ENCODE data around the gene SIPA1L2.

The SIPA1L2 gene

DNA sequence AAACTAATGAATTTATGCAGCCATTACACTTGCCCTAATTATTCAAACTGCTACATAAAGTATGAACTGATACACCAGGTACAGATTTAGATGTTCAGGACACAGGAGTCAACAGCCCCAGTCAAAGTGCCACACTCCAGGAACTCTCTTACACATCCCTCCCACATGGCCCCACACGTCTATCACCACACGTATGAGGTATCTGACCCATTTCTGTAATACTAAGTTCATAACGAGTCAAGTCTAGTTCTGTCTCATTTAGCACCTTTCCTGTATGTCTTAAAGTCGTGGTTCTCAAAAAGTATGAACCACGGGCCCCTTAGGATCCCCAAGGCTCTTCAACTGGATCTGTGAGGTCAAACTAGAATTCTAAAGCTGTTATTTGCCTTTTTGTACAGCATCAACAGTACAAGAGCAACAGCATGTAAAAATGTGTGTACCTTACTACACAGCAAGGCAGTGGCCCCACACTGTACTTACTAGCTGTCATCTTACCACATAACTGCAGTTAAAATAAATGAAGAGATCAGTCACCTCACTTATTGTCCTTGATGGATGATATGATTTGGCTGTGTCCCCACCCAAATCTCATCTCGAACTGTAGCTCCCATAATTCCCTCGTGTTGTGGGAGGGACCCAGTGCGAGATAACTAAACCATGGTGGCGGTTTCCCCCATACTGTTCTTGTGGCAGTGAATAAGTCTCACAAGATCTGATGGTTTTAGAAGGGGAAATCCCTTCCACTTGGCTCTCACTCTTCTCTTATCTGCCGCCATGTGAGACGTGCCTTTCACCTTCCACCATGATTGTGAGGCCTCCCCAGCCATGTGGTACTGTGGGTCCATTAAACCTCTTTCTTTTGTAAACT lies 42.6 kb downstream of the SIPA1L2 start:
- DNase-seq = no peak

DNA sequence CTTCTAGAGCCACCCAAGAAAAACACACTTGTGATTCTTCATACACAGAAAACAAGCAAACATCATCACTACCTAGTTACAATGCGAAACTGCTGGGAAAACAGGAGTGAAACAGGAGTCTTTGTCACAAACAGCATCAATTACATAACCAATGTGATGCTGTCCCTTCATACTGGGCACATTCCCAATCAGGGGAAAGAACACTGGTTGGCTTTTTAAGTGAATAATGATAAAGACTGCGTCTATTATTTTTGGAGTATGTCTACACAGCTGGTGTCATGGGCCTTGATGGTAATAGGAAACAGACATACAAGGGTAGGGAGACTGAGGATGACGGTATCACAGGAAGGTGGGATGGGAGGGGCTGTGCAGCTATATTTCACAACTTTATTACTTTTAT lies 43.3 kb downstream of the SIPA1L2 start:
- no peak for DNase-seq

DNA sequence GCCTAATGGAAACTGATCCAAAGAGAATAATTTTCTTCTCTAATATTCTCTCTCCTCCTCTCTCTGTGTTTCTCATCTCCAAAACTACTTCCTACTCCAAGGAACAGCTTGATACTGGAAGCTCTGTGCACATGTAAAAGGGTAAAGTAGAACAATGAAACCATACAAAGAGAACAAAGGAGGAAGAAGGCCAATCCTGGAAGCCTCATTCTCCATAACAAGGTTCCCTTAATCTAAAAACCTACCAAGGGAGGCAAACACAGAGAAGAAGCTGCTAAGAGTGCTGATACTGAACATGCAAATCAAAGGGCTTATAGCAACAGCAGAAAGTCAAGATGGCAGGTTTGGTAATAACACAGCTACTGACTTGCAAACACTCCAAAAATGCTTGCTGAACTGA lies 44.4 kb downstream of the SIPA1L2 start:
- no peak for DNase-seq

DNA sequence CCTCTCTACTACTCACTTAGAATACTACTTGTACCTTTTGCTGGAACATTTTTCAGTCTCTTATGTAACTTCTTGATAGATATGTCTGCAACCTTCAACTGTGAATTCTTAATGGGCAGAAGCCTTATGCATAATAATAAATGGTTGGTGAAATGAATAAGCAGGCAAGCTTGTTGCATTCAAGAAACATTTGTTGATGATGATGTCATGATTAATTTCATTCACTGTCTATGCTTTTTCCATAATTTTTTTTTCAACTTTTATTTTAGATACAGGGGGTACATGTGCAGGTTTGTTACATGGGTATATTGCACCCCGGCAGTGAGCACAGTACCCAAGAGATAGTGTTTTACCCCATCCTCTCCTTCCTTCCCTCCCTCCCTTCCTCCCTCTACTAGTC lies 48.0 kb downstream of the SIPA1L2 start:
- DNase-seq = no peak

Data from NCI-H187 treated with DMSO at 0.1 percent for 48 hours (cell line).